ENCODE measurements around the gene DPP8. TPM values are rescaled to one million over a fixed set of nuclear protein-coding genes. Genes with fewer than 3 reads are reported as not detected.
A peak's percentile ranks its signal among the peaks of the same experiment; 100 is the strongest.
"Not testable (repeated sequence)": the region's sequence is repeated elsewhere in the genome, so short reads cannot be mapped to it uniquely, and the experiment has no call there.

DPP8 gene
- total and polyA plus RNA-seq, 2 donors from 2014 or later, result 8.2 to 38.6 TPM

GRCh38 chr15:65468229-65468909, 49.1 kb downstream of the DPP8 start:
- no peak overlapping the region for H3K4me3 ChIP-seq (ENCODE audit: low read length in 3 of 3)
- H3K36me3 ChIP-seq (ENCODE audit: control insufficient read depth in 2 of 3, insufficient read depth in 3 of 3, low read length in 3 of 3), result peaks cover 4 to 35% (median 14%) of the 10 kb centered on the region in 3 donors
- intact Hi-C loops (cut with DNase I), result no loop called here
- no peak overlapping the region for H3K27ac ChIP-seq (ENCODE audit: low read depth in 2 of 2, low read length in 2 of 2)
- no peaks in the 10 kb centered on the region for H3K27me3 ChIP-seq (ENCODE audit: control insufficient read depth, insufficient read depth, low read length)
- H3K9me3 ChIP-seq (ENCODE audit: control insufficient read depth in 2 of 3, insufficient read depth in 1 of 3, low read length in 3 of 3), result no peaks in the 10 kb centered on the region
- no peaks in the 10 kb centered on the region for H3K4me1 ChIP-seq (ENCODE audit: control insufficient read depth in 2 of 3, insufficient read depth in 2 of 3, low read depth in 1 of 3, low read length in 3 of 3)
- FAIRE-seq, result no peak
- H3K9ac ChIP-seq (ENCODE audit: low read length in 3 of 3), result no peak overlapping the region
- no peak for TF ChIP-seq CTCF (IDR thresholded peaks at IDR 0.05; ENCODE audit: borderline replicate concordance, extremely low read depth, insufficient read depth)
- DNase-seq, result peak in 1 of 5 donors; percentile 7

DNA sequence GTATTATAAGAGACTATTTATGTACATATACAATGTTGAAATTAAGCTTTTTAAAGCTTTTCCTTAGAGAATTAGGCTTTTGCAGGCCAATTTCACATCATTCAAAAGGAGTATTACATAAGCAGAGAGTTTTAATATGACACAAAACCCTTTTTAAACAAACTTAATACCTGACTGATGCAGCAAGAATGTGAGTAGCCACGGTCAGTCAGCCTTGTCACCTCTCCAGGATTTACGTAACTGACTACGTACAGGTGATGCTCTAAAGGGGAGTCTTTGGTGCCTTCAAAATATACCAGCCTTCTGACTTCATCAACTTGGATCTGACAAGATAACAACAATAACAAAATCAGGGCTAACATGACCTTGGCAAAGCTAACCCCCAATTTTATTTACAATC, 50.6 kb downstream of the DPP8 start:
- TF ChIP-seq CTCF (IDR thresholded peaks at IDR 0.05; ENCODE audit: borderline replicate concordance, extremely low read depth, insufficient read depth), result no peak
- DNase-seq, result no peak
- Histone ChIP-seq H3K9ac (ENCODE audit: low read length in 3 of 3) (no peak overlapping the region), H3K27ac (ENCODE audit: low read depth in 2 of 2, low read length in 2 of 2) (no peak overlapping the region), H3K36me3 (ENCODE audit: control insufficient read depth in 2 of 3, insufficient read depth in 3 of 3, low read length in 3 of 3) (peaks cover 2 to 30% (median 12%) of the 10 kb centered on the region in 3 donors), H3K9me3 (ENCODE audit: control insufficient read depth in 2 of 3, insufficient read depth in 1 of 3, low read length in 3 of 3) (no peaks in the 10 kb centered on the region), H3K27me3 (ENCODE audit: control insufficient read depth, insufficient read depth, low read length) (no peaks in the 10 kb centered on the region), H3K4me1 (ENCODE audit: control insufficient read depth in 2 of 3, insufficient read depth in 2 of 3, low read depth in 1 of 3, low read length in 3 of 3) (no peaks in the 10 kb centered on the region), H3K4me3 (ENCODE audit: low read length in 3 of 3) (no peak overlapping the region)
- FAIRE-seq, result no peak
- intact Hi-C loops (cut with DNase I), result no loop called here

GRCh38 chr15:65463096-65463495, 54.4 kb downstream of the DPP8 start:
- DNase-seq; H3K27ac ChIP-seq (ENCODE audit: low read depth in 2 of 2, low read length in 2 of 2); FAIRE-seq; H3K4me3 ChIP-seq (ENCODE audit: low read length in 3 of 3); H3K9ac ChIP-seq (ENCODE audit: low read length in 3 of 3); H3K4me1 ChIP-seq (ENCODE audit: control insufficient read depth in 2 of 3, insufficient read depth in 2 of 3, low read depth in 1 of 3, low read length in 3 of 3); H3K27me3 ChIP-seq (ENCODE audit: control insufficient read depth, insufficient read depth, low read length); intact Hi-C loops (cut with DNase I); H3K9me3 ChIP-seq (ENCODE audit: control insufficient read depth in 2 of 3, insufficient read depth in 1 of 3, low read length in 3 of 3): not testable (repeated sequence)
- H3K36me3 ChIP-seq (ENCODE audit: control insufficient read depth in 2 of 3, insufficient read depth in 3 of 3, low read length in 3 of 3), result peaks cover 2 to 37% (median 12%) of the 10 kb centered on the region in 3 donors

- Histone ChIP-seq H3K27me3 (ENCODE audit: control insufficient read depth, insufficient read depth, low read length) (no peaks in the 10 kb centered on the region), H3K36me3 (ENCODE audit: control insufficient read depth in 2 of 3, insufficient read depth in 3 of 3, low read length in 3 of 3) (peaks cover 0 to 35% (median 6%) of the 10 kb centered on the region in 3 donors), H3K9ac (ENCODE audit: low read length in 3 of 3) (no peak overlapping the region), H3K27ac (ENCODE audit: low read depth in 2 of 2, low read length in 2 of 2) (no peak overlapping the region), H3K9me3 (ENCODE audit: control insufficient read depth in 2 of 3, insufficient read depth in 1 of 3, low read length in 3 of 3) (no peaks in the 10 kb centered on the region), H3K4me3 (ENCODE audit: low read length in 3 of 3) (no peak overlapping the region), H3K4me1 (ENCODE audit: control insufficient read depth in 2 of 3, insufficient read depth in 2 of 3, low read depth in 1 of 3, low read length in 3 of 3) (no peaks in the 10 kb centered on the region)
- DNase-seq (no peak), FAIRE-seq (no peak)
- no peak for TF ChIP-seq CTCF (IDR thresholded peaks at IDR 0.05; ENCODE audit: borderline replicate concordance, extremely low read depth, insufficient read depth)
- intact Hi-C loops (cut with DNase I), result no loop called here
Observed at GRCh38 chr15:65460741-65461347, 56.6 kb downstream of the DPP8 start.

DNA sequence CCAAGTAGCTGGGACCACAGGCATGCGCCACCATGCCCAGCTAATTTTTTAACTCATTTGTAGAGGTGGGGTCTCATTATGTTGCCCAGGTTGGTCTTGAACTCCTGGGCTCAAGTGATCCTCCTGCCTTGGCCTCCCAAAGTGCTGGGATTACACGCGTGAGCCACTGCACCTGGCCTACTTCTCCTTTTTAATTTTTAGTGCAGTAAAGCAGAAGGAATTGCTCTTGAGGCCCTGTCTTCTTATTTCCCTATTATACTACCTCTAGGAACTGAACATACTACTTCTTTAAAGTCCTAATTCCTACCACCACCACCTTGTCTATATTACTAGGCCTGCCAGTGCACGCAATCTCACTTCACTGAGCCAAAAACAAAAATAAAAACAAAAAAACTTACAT, 62.2 kb downstream of the DPP8 start:
- intact Hi-C loops (cut with DNase I); H3K4me1 ChIP-seq (ENCODE audit: control insufficient read depth in 2 of 3, insufficient read depth in 2 of 3, low read depth in 1 of 3, low read length in 3 of 3); H3K9ac ChIP-seq (ENCODE audit: low read length in 3 of 3); H3K9me3 ChIP-seq (ENCODE audit: control insufficient read depth in 2 of 3, insufficient read depth in 1 of 3, low read length in 3 of 3); H3K27me3 ChIP-seq (ENCODE audit: control insufficient read depth, insufficient read depth, low read length); H3K4me3 ChIP-seq (ENCODE audit: low read length in 3 of 3); DNase-seq; H3K27ac ChIP-seq (ENCODE audit: low read depth in 2 of 2, low read length in 2 of 2); FAIRE-seq: not testable (repeated sequence)
- H3K36me3 ChIP-seq (ENCODE audit: control insufficient read depth in 2 of 3, insufficient read depth in 3 of 3, low read length in 3 of 3), result peaks cover 7 to 32% (median 11%) of the 10 kb centered on the region in 3 donors
